GM12878 (cell line): Measurements from ENCODE around the gene CASP8AP2. TPM values are rescaled to one million over a fixed set of nuclear protein-coding genes. Genes with fewer than 3 reads are reported as not detected.

Experiments used
- ATAC-seq: fragments of 200-7000 bp; cut with Tn5 transposase; 3 replicates; pipeline ENCODE4 v1.9.1; 2020; ENCODE audit warnings: mild to moderate bottlenecking, moderate library complexity
- BruUV-seq: library from RNA; stranded (reverse); fragments of 400-500 nt; replicated peaks from 2 replicates; lab custom pipeline; 2021; lab: Mats Ljungman, UMichigan
- CTCF ChIA-PET: fragments of 300-600 bp; sonication (Branson Sonifier 250); formaldehyde crosslinking; extraction: SDS; loops from one replicate; lab custom pipeline; 2021; ENCODE audit warnings: inconsistent platforms; lab: Yijun Ruan, JAX
- POLR2A ChIA-PET: fragments of 350-600 bp; formaldehyde crosslinking; extraction: SDS; loops from one replicate; lab custom pipeline; 2021; ENCODE audit warnings: inconsistent platforms; lab: Charles Lee
- RAD21 ChIA-PET: fragments of 300-600 bp; sonication (Branson Sonifier 250); formaldehyde crosslinking; loops from one replicate; lab custom pipeline; 2023; ENCODE audit warnings: antibody characterized with exemption; ENCODE audit not compliant: unreplicated experiment; lab: Charles Lee
- SMC1A ChIA-PET: fragments of 300-600 bp; sonication (Branson Sonifier 250); formaldehyde crosslinking; loops from one replicate; lab custom pipeline; 2023; ENCODE audit not compliant: unreplicated experiment, uncharacterized antibody; lab: Charles Lee
- DNase-seq: peaks from one replicate; pipeline ENCODE4 v3.0.0-alpha.2; 2011; ENCODE audit warnings: low read depth, low spot score
- FAIRE-seq: peaks from 3 replicates; lab custom pipeline; 2011; peaks lifted over from hg19 to GRCh38; lab: Jason Lieb, UNC
- H2AFZ ChIP-seq: 2 replicates; pipeline ENCODE4 v1.6.0; 2011; ENCODE audit warnings: low read depth, low read length, control low read depth; ENCODE audit not compliant: control insufficient read depth
- H3K27ac ChIP-seq: 2 replicates; pipeline ENCODE4 v1.5.1; 2011; ENCODE audit warnings: control low read depth; ENCODE audit not compliant: control insufficient read depth, insufficient read depth
- H3K27me3 ChIP-seq, 2 experiments: replicated peaks in 1 of 2; 2 replicates each; pipeline versions ENCODE4 v1.6.0 to v1.6.1; 2011; ENCODE audit warnings: low read length in 1 of 2; ENCODE audit not compliant: control insufficient read depth in 2 of 2, insufficient read depth in 2 of 2
- H3K36me3 ChIP-seq, 2 experiments: 2 replicates each; pipeline ENCODE4 v1.5.1; 2011; ENCODE audit warnings: low read length in 1 of 2; ENCODE audit not compliant: control insufficient read depth in 2 of 2, insufficient read depth in 2 of 2
- H3K4me1 ChIP-seq: 2 replicates; pipeline ENCODE4 v1.6.1; 2011; ENCODE audit warnings: mild to moderate bottlenecking, low read length, moderate library complexity, mixed read lengths; ENCODE audit not compliant: control insufficient read depth, insufficient read depth
- H3K4me2 ChIP-seq: 2 replicates; pipeline ENCODE4 v1.6.0; 2011; ENCODE audit warnings: control low read depth; ENCODE audit not compliant: control insufficient read depth, insufficient read depth
- H3K4me3 ChIP-seq: fragments of 200-600 bp; sonication (generic); 2 replicates; pipeline ENCODE4 v1.5.1; 2016
- H3K79me2 ChIP-seq: 2 replicates; pipeline ENCODE4 v1.6.0; 2011; ENCODE audit warnings: low read length; ENCODE audit not compliant: control insufficient read depth, insufficient read depth
- H3K9ac ChIP-seq: 2 replicates; pipeline ENCODE4 v1.8.0; 2011; ENCODE audit warnings: low read length, control low read depth, mixed read lengths; ENCODE audit not compliant: control insufficient read depth, insufficient read depth
- H3K9me3 ChIP-seq: replicated peaks from 3 replicates; pipeline ENCODE4 v1.5.1; 2011; ENCODE audit warnings: mild to moderate bottlenecking, low read length; ENCODE audit not compliant: control insufficient read depth, insufficient read depth
- H4K20me1 ChIP-seq: 2 replicates; pipeline ENCODE4 v1.6.0; 2011; ENCODE audit not compliant: control insufficient read depth, insufficient read depth
- BACH1 ChIP-seq: fragments of 450-650 bp; IDR thresholded peaks from 2 replicates; pipeline ENCODE4 v1.6.1; 2017; ENCODE audit warnings: mild to moderate bottlenecking, borderline replicate concordance
- GABPA ChIP-seq: IDR thresholded peaks from 2 replicates; pipeline ENCODE4 v1.6.1; 2014; ENCODE audit warnings: antibody characterized with exemption, low read depth, mild to moderate bottlenecking, inconsistent platforms
- MLLT1 ChIP-seq: fragments of 450-650 bp; IDR thresholded peaks from 2 replicates; pipeline ENCODE4 v1.6.1; 2016; ENCODE audit warnings: mild to moderate bottlenecking
- MXI1 ChIP-seq: fragments of 150-350 bp; IDR thresholded peaks from 2 replicates; pipeline ENCODE4 v1.6.1; 2011; ENCODE audit warnings: low read depth, mild to moderate bottlenecking, inconsistent platforms, low read length, improper control_type of control experiment
- NBN ChIP-seq: fragments of 450-650 bp; IDR thresholded peaks from 2 replicates; pipeline ENCODE4 v1.6.1; 2016
- NKRF ChIP-seq: fragments of 450-650 bp; conservative IDR thresholded peaks from 2 replicates; pipeline ENCODE4 v1.6.1; 2017; ENCODE audit warnings: mild to moderate bottlenecking, moderate library complexity
- NRF1 ChIP-seq: conservative IDR thresholded peaks from 2 replicates; pipeline ENCODE4 v1.6.1; 2011; ENCODE audit warnings: mild to moderate bottlenecking, low read depth, low read length, improper control_type of control experiment
- SREBF1 ChIP-seq: IDR thresholded peaks from 2 replicates; pipeline ENCODE4 v1.6.1; 2012; ENCODE audit warnings: mild to moderate bottlenecking, low read length
- ZNF592 ChIP-seq: fragments of 450-650 bp; IDR thresholded peaks from 2 replicates; pipeline ENCODE4 v1.6.1; 2017; ENCODE audit warnings: mild to moderate bottlenecking, moderate library complexity
- WGBS: methylation state at CpG from one replicate; pipeline ENCODE4 v1.1.6; 2016; ENCODE audit warnings: low lambda C conversion rate; ENCODE audit not compliant: insufficient replicate concordance, insufficient coverage; ENCODE audit errors: missing lambda C conversion rate; 5-methylcytosine and 5-hydroxymethylcytosine counted together
- in situ Hi-C: fragments of 300-500 bp; cut with MboI; formaldehyde crosslinking; loops from 9 replicates; pipeline ENCODE4 v1.14.3; 2018; ENCODE audit warnings: mixed read lengths
- intact Hi-C: fragments of 100-400 bp; cut with micrococcal nuclease; formaldehyde crosslinking; loops from one replicate; pipeline ENCODE4 v1.14.2; 2022; ENCODE audit not compliant: unreplicated experiment
- polyA plus RNA-seq, 11 experiments: library from polyadenylated mRNA; depleted of rRNA in 4 of 11; unstranded in 6 of 11; stranded (reverse) in 5 of 11; fragments of >200 nt; fragmentation: Nextera tagmentation in 4 of 11; fragmentation: Illumina TruSeq in 1 of 11; extraction: Ambion mirVana in 4 of 11; extraction: Trizol in 1 of 11; gene quantifications; 1 replicate in 1 of 11; 2 replicates in 10 of 11; pipeline versions ENCODE4 v1.2.1 to v1.2.3, GENCODE V29; 2011 to 2016; ENCODE audit warnings: inconsistent platforms in 2 of 11, missing spikeins in 2 of 11, low read depth in 1 of 11
- total RNA-seq, 4 experiments: library from RNA; depleted of rRNA in 3 of 4; stranded (reverse); fragments of >200 nt in 3 of 4; fragmentation: Illumina TruSeq in 1 of 4; extraction: Trizol in 1 of 4; gene quantifications; 2 replicates each; pipeline versions ENCODE4 v1.2.1 to v1.2.3, GENCODE V29; 2013 to 2021

The CASP8AP2 gene
- total and polyA plus RNA-seq, 10 of the 15 experiments (the other 5 are each of a cell fraction or from before 2014, with no cell fraction given) = 11.1 to 28.7 (median 17.1) TPM

GRCh38 chr6:89828988-89829471 lies 650 bp upstream of the CASP8AP2 start:
- peak overlapping the region; percentile 87 for H3K4me3 ChIP-seq
- no peaks in the 10 kb centered on the region for H3K27me3 ChIP-seq
- ATAC-seq = peak; percentile 49
- H3K27ac ChIP-seq = peak overlapping the region; percentile 79
- ChIA-PET RAD21 (interaction anchor here (0.7 to 2.3 kb wide), 10 partner anchors 9 to 111 kb away, joined by 3 to 20 read pairs (median 4); partner anchors contain the start of gene MDN1), CTCF (interaction anchor here (0.8 to 2.6 kb wide), 6 partner anchors 10 to 472 kb away, joined by 3 to 34 read pairs (median 4); partner anchors contain the start of gene MDN1)
- H3K9me3 ChIP-seq = no peaks in the 10 kb centered on the region
- 2% methylated on average over 18 of the region's 18 CpGs for WGBS
- TSS peak; percentile 94 for BruUV-seq
- no peak for TF ChIP-seq NRF1
- peak; percentile 64; the same call in 1 of the 2 replicates for TF ChIP-seq NBN
- no peak for TF ChIP-seq SREBF1
- peak; percentile 75 for TF ChIP-seq MXI1
- TF ChIP-seq MLLT1 = 0 out of 2 replicates have a peak, but pooled peaks have one; percentile 36
- 0 out of 2 replicates have a peak, but pooled peaks have one; percentile 45 for TF ChIP-seq NKRF
- TF ChIP-seq ZNF592 = no peak
- TF ChIP-seq BACH1 = 0 out of 2 replicates have a peak, but pooled peaks have one; percentile 22
- TF ChIP-seq GABPA = no peak
- TF ChIP-seq, all 136 proteins: peak for 5
- intact Hi-C loops (loop anchor here (1.0 kb wide), 1 partner anchor 10 kb away; the partner anchor contains the start of gene MDN1), in situ Hi-C loops (no loop called here)
- peak overlapping the region; percentile 96 for H2AFZ ChIP-seq
- POLR2A ChIA-PET = interaction anchor here (0.6 to 4.2 kb wide), 9 partner anchors 9 to 748 kb away, joined by 3 to 45 read pairs (median 4); partner anchors contain the start of genes LYRM2, MDN1 and PNRC1
- peak overlapping the region; percentile 91 for H3K9ac ChIP-seq
- peak overlapping the region; percentile 90 for H3K4me2 ChIP-seq
- SMC1A ChIA-PET = interaction anchor here (0.8 to 2.0 kb wide), 4 partner anchors 9 to 39 kb away, joined by 4 to 20 read pairs (median 6); partner anchors contain the start of gene MDN1
- DNase-seq (no peak), FAIRE-seq (no peak)
- peaks cover 6% of the 10 kb centered on the region for H3K4me1 ChIP-seq
- H3K36me3 ChIP-seq = peaks cover 0 to 8% of the 10 kb centered on the region in 2 experiments; a peak in 2 of 4 replicates
- peaks cover 24% of the 10 kb centered on the region for H3K79me2 ChIP-seq
- H4K20me1 ChIP-seq = no peaks in the 10 kb centered on the region
